ENCODE measurements around the gene PID1. TPM values are rescaled to one million over a fixed set of nuclear protein-coding genes. Genes with fewer than 3 reads are reported as not detected.

The PID1 gene
- total and polyA plus RNA-seq, 3 donors from 2014 or later = 8.1 to 15.5 (median 14.8) TPM

DNA sequence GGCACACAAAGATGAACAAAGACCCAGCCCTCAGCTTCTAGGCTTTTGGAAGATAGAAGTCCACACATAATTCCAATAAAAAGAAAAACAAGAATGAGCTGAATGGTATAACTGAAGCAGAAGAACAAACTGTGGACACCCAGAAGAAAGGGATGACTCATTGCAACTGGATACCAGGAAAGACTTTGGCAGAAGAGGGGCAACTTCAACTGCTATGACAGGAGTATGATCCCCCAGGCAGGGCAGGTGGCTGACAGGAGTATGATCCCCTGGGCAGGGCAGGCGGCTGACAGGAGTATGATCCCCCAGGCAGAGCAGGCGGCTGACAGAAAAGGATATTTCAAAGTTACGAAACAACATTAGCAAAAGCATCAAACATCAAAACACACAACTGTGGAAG is 21.6 kb downstream of the PID1 start:
- no peaks in the 10 kb centered on the region for H3K36me3 ChIP-seq (ENCODE audit: low read depth, missing control alignments)
- TF ChIP-seq POLR2A (IDR thresholded peaks at IDR 0.05) = no peak
- TF ChIP-seq, protein P1, sequence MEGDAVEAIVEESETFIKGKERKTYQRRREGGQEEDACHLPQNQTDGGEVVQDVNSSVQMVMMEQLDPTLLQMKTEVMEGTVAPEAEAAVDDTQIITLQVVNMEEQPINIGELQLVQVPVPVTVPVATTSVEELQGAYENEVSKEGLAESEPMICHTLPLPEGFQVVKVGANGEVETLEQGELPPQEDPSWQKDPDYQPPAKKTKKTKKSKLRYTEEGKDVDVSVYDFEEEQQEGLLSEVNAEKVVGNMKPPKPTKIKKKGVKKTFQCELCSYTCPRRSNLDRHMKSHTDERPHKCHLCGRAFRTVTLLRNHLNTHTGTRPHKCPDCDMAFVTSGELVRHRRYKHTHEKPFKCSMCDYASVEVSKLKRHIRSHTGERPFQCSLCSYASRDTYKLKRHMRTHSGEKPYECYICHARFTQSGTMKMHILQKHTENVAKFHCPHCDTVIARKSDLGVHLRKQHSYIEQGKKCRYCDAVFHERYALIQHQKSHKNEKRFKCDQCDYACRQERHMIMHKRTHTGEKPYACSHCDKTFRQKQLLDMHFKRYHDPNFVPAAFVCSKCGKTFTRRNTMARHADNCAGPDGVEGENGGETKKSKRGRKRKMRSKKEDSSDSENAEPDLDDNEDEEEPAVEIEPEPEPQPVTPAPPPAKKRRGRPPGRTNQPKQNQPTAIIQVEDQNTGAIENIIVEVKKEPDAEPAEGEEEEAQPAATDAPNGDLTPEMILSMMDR (IDR thresholded peaks at IDR 0.05) = no peak
- H3K27ac ChIP-seq = no peak overlapping the region
- intact Hi-C loops (cut with DNase I; ENCODE audit: low total_unique reads) = no loop called here
- H3K9me3 ChIP-seq = no peaks in the 10 kb centered on the region
- no peak for DNase-seq
- peaks cover 5% of the 10 kb centered on the region for H3K4me1 ChIP-seq
- no peaks in the 10 kb centered on the region for H3K27me3 ChIP-seq
- 94 to 95% methylated on average over 3 of the region's 3 CpGs for WGBS, 2 donors
- H3K4me3 ChIP-seq = no peak overlapping the region

DNA sequence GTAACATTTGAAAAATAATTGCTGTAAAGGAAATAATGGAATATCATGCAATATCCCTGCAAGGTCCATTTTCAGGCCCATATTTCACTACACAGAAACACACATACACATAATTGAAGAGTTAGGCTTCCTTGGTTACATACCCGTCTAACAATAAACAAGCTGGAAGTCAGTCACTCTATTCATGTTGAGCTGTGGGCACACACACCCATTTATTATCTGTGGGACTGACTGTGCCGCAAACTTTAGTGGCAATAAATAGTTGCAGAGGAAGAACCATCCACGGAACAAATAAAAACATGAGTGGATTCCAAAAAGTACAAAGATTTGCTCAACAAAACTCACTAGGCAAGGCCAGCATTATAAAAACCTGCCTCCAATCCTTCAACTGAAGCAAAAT is 24.8 kb downstream of the PID1 start:
- intact Hi-C loops (cut with DNase I; ENCODE audit: low total_unique reads) = no loop called here
- Histone ChIP-seq H3K36me3 (ENCODE audit: low read depth, missing control alignments) (no peaks in the 10 kb centered on the region), H3K4me1 (no peaks in the 10 kb centered on the region), H3K27me3 (no peaks in the 10 kb centered on the region), H3K4me3 (no peak overlapping the region), H3K9me3 (no peaks in the 10 kb centered on the region), H3K27ac (no peak overlapping the region)
- TF ChIP-seq, protein P1 (IDR thresholded peaks at IDR 0.05) = no peak
- no peak for TF ChIP-seq POLR2A (IDR thresholded peaks at IDR 0.05)
- DNase-seq = no peak
- WGBS, 2 donors = 69 to 76% methylated on average over 3 of the region's 3 CpGs

DNA sequence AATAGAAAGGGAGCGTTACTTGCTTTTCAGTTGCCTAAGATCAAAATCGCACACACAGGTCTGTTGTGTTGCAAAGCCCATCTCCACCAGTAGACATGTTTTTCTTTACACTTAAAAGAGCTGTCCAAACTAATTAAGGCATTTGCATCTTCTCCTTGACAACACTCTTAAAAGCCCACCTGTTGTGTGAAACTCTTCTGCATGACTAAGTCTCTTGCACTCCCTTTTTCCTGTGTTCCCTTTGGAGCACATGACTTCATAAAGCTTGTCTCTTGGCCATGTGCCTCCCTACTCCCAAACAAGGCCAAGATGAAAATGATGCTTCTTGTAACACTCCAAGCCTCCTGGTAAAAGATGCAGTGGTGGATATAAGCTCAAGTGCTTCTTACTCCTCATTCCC is 26.1 kb downstream of the PID1 start:
- WGBS, 2 donors = 87 to 90% methylated on average over 2 of the region's 2 CpGs
- no peaks in the 10 kb centered on the region for H3K27me3 ChIP-seq
- H3K9me3 ChIP-seq = no peaks in the 10 kb centered on the region
- TF ChIP-seq, protein P1 (IDR thresholded peaks at IDR 0.05) = no peak
- no peak for TF ChIP-seq POLR2A (IDR thresholded peaks at IDR 0.05)
- intact Hi-C loops (cut with DNase I; ENCODE audit: low total_unique reads) = no loop called here
- no peaks in the 10 kb centered on the region for H3K36me3 ChIP-seq (ENCODE audit: low read depth, missing control alignments)
- H3K4me3 ChIP-seq = no peak overlapping the region
- H3K4me1 ChIP-seq = no peaks in the 10 kb centered on the region
- no peak for DNase-seq
- no peak overlapping the region for H3K27ac ChIP-seq

DNA sequence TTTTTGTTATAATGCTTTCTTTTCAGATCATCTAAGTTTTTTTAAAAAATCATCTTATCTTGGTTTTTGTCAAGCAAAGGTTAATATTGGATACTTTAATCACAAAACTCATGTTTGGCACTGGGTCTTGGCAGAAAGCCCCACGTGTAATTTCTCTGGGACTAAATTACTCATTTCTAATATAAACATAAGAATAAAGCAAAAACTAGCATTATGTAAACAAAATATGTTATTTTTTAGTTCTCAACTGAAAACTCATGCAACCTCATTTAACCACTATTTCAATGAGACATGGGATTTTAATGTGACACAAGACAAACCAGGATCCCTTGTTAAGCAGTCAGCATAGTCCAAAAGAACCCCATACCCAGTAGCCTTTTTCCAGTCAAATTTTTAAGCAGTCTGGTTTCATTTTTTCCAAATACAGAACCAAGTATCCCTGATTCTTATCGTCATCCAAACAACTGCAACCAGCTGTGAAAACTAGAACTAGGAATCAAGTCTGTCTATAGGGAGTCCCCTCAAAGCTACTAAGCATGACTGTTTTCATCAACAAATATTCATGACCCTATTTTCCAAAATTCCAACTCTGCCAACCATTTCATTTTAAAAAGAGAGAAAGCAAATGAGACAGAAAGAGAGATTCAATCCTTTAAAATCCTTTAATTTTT is 27.1 kb downstream of the PID1 start:
- 31 to 66% methylated on average over 2 of the region's 2 CpGs for WGBS, 2 donors
- H3K27me3 ChIP-seq = no peaks in the 10 kb centered on the region

More for the DNA sequence above, 27.1 kb downstream of the PID1 start:
- DNase-seq = no peak
- TF ChIP-seq, protein P1 (IDR thresholded peaks at IDR 0.05) = no peak
- no peak for TF ChIP-seq POLR2A (IDR thresholded peaks at IDR 0.05)
- no peak overlapping the region for H3K4me3 ChIP-seq
- H3K36me3 ChIP-seq (ENCODE audit: low read depth, missing control alignments) = no peaks in the 10 kb centered on the region
- no peak overlapping the region for H3K27ac ChIP-seq
- H3K4me1 ChIP-seq = no peaks in the 10 kb centered on the region
- intact Hi-C loops (cut with DNase I; ENCODE audit: low total_unique reads) = no loop called here
- H3K9me3 ChIP-seq = no peaks in the 10 kb centered on the region
